H1 (cell line): Measurements from ENCODE around the gene CNDP2. TPM values are rescaled to one million over a fixed set of nuclear protein-coding genes. Genes with fewer than 3 reads are reported as not detected.

Experiments used
- CTCF ChIA-PET: fragments of 300-600 bp; sonication (Branson Sonifier 250); formaldehyde crosslinking; loops from one replicate; lab custom pipeline; 2021; ENCODE audit not compliant: partially characterized antibody; lab: Charles Lee
- POLR2A ChIA-PET: fragments of 300-600 bp; sonication (Branson Sonifier 250); formaldehyde crosslinking; loops from one replicate; lab custom pipeline; 2021; ENCODE audit warnings: inconsistent platforms; ENCODE audit not compliant: partially characterized antibody; lab: Charles Lee
- DNase-seq, 2 experiments: peaks; one replicate each; pipeline versions ENCODE4 v3.0.0 to v3.0.0-alpha.2; 2010 to 2022; ENCODE audit warnings: low spot score in 2 of 2, low read depth in 1 of 2, mixed read lengths in 1 of 2
- FAIRE-seq: peaks from 2 replicates; lab custom pipeline; 2011; peaks lifted over from hg19 to GRCh38; lab: Jason Lieb, UNC
- H2AFZ ChIP-seq: 2 replicates; pipeline ENCODE4 v1.8.1; 2012; ENCODE audit warnings: low read length, inconsistent platforms
- H2AK5ac ChIP-seq: 2 replicates; pipeline ENCODE4 v1.6.1; 2013; ENCODE audit warnings: low read depth, low read length
- H2BK120ac ChIP-seq: replicated peaks from 2 replicates; pipeline ENCODE3; 2013; ENCODE audit warnings: low read depth, low read length, inconsistent platforms
- H2BK12ac ChIP-seq: 2 replicates; pipeline ENCODE4 v1.6.1; 2013; ENCODE audit warnings: low read depth, low read length
- H2BK15ac ChIP-seq: 2 replicates; pipeline ENCODE4 v1.6.1; 2013; ENCODE audit warnings: low read length
- H2BK20ac ChIP-seq: 2 replicates; pipeline ENCODE4 v1.6.1; 2013; ENCODE audit warnings: low read length
- H2BK5ac ChIP-seq: 2 replicates; pipeline ENCODE4 v1.6.1; 2013; ENCODE audit warnings: low read depth, low read length
- H3K14ac ChIP-seq: 2 replicates; pipeline ENCODE4 v1.6.1; 2013; ENCODE audit warnings: inconsistent platforms; ENCODE audit not compliant: insufficient read length
- H3K18ac ChIP-seq: 2 replicates; pipeline ENCODE4 v1.6.1; 2013; ENCODE audit warnings: low read length; ENCODE audit errors: extremely low read depth
- H3K23ac ChIP-seq: 2 replicates; pipeline ENCODE4 v1.6.1; 2013; ENCODE audit warnings: inconsistent platforms; ENCODE audit not compliant: insufficient read length
- H3K23me2 ChIP-seq: 2 replicates; pipeline ENCODE4 v1.6.1; 2013; ENCODE audit warnings: low read depth, low read length
- H3K27ac ChIP-seq: 2 replicates; pipeline ENCODE4 v1.6.1; 2011; ENCODE audit warnings: low read depth, low read length, inconsistent platforms
- H3K27me3 ChIP-seq, 4 experiments: replicated peaks in 1 of 4; 1 replicate in 1 of 4; 2 replicates in 3 of 4; pipeline versions ENCODE4 v1.6.1 to v1.8.1; 2011 to 2013; ENCODE audit warnings: low read length in 3 of 4, mild to moderate bottlenecking in 3 of 4, inconsistent platforms in 2 of 4, mixed read lengths in 2 of 4, moderate library complexity in 1 of 4; ENCODE audit not compliant: control insufficient read depth in 3 of 4, insufficient read depth in 3 of 4; ENCODE audit errors: extremely low read depth in 1 of 4
- H3K36me3 ChIP-seq, 4 experiments: 2 replicates each; pipeline versions ENCODE4 v1.6.1 to v1.8.1; 2011 to 2013; ENCODE audit warnings: mild to moderate bottlenecking in 4 of 4, low read length in 3 of 4, moderate library complexity in 2 of 4, control low read depth in 1 of 4, inconsistent platforms in 1 of 4; ENCODE audit not compliant: insufficient read depth in 4 of 4, control insufficient read depth in 2 of 4
- H3K4ac ChIP-seq: replicated peaks from 2 replicates; pipeline ENCODE3; 2013; ENCODE audit warnings: low read length, low read depth, mixed read lengths, inconsistent platforms; ENCODE audit not compliant: insufficient read length
- H3K4me1 ChIP-seq, 4 experiments: replicated peaks in 1 of 4; 1 replicate in 1 of 4; 2 replicates in 3 of 4; pipeline versions ENCODE4 v1.6.1 to v1.8.1; 2011 to 2013; ENCODE audit warnings: low read length in 3 of 4, inconsistent platforms in 2 of 4, mixed read lengths in 1 of 4; ENCODE audit not compliant: insufficient read depth in 4 of 4, control insufficient read depth in 3 of 4
- H3K4me2 ChIP-seq, 2 experiments: 2 replicates each; pipeline versions ENCODE4 v1.6.1 to v1.8.1; 2011 to 2013; ENCODE audit warnings: low read depth in 2 of 2, low read length in 2 of 2, control low read depth in 1 of 2, inconsistent platforms in 1 of 2, mild to moderate bottlenecking in 1 of 2; ENCODE audit not compliant: insufficient read depth in 1 of 2
- H3K4me3 ChIP-seq, 4 experiments: fragments of 200-600, 300-600 bp in 1 of 4; sonication (generic), shearing (Covaris generic), sonication (Bioruptor Twin) in 1 of 4; 2 replicates each; pipeline versions ENCODE4 v1.5.1 to v1.8.1; 2011 to 2016; ENCODE audit warnings: low read length in 4 of 4, low read depth in 3 of 4, control low read depth in 2 of 4, inconsistent platforms in 2 of 4, mild to moderate bottlenecking in 2 of 4, mixed read lengths in 1 of 4, moderate library complexity in 1 of 4; ENCODE audit not compliant: insufficient read depth in 2 of 4; ENCODE audit errors: extremely low read depth in 1 of 4
- H3K56ac ChIP-seq: replicated peaks from 2 replicates; pipeline ENCODE3; 2013; ENCODE audit warnings: low read depth, mild to moderate bottlenecking, mixed read lengths, low read length, inconsistent platforms; ENCODE audit not compliant: insufficient read length
- H3K79me1 ChIP-seq: 2 replicates; pipeline ENCODE4 v1.6.1; 2013; ENCODE audit warnings: low read depth, low read length, control low read depth
- H3K79me2 ChIP-seq, 2 experiments: 2 replicates each; pipeline versions ENCODE4 v1.6.1 to v1.8.1; 2012 to 2013; ENCODE audit warnings: low read length in 2 of 2, mild to moderate bottlenecking in 2 of 2, inconsistent platforms in 1 of 2; ENCODE audit not compliant: insufficient read depth in 2 of 2, control insufficient read depth in 1 of 2
- H3K9ac ChIP-seq, 4 experiments: replicated peaks in 1 of 4; 1 replicate in 1 of 4; 2 replicates in 3 of 4; pipeline versions ENCODE4 v1.6.1 to v1.8.1; 2011 to 2013; ENCODE audit warnings: low read depth in 3 of 4, low read length in 3 of 4, control low read depth in 2 of 4, mild to moderate bottlenecking in 2 of 4, moderate library complexity in 2 of 4, inconsistent platforms in 1 of 4; ENCODE audit errors: extremely low read depth in 1 of 4
- H3K9me3 ChIP-seq, 2 experiments: 2 replicates each; pipeline versions ENCODE4 v1.6.1 to v1.8.1; 2012 to 2013; ENCODE audit warnings: mild to moderate bottlenecking in 2 of 2, moderate library complexity in 2 of 2, control low read depth in 1 of 2, inconsistent platforms in 1 of 2, low read depth in 1 of 2, low read length in 1 of 2, mixed read lengths in 1 of 2; ENCODE audit not compliant: insufficient read depth in 2 of 2
- H4K20me1 ChIP-seq, 2 experiments: replicated peaks in 1 of 2; 2 replicates each; pipeline versions ENCODE3 to v1.8.1; 2011 to 2013; ENCODE audit warnings: inconsistent platforms in 2 of 2, low read length in 2 of 2, mild to moderate bottlenecking in 1 of 2; ENCODE audit not compliant: insufficient read depth in 2 of 2, control insufficient read depth in 1 of 2
- H4K5ac ChIP-seq: 2 replicates; pipeline ENCODE4 v1.6.1; 2013; ENCODE audit warnings: low read length, low read depth, mixed read lengths, inconsistent platforms; ENCODE audit not compliant: insufficient read length
- H4K8ac ChIP-seq: 2 replicates; pipeline ENCODE4 v1.8.0; 2013; ENCODE audit warnings: mild to moderate bottlenecking, moderate library complexity, low read length, inconsistent platforms; ENCODE audit not compliant: insufficient read depth; ENCODE audit errors: extremely low read depth
- H4K91ac ChIP-seq: replicated peaks from 2 replicates; pipeline ENCODE3; 2013; ENCODE audit warnings: low read length, mixed read lengths, inconsistent platforms; ENCODE audit not compliant: insufficient read length
- MAX ChIP-seq: IDR thresholded peaks from 2 replicates; pipeline ENCODE4 v1.6.1; 2012; ENCODE audit warnings: inconsistent platforms
- SIRT6 ChIP-seq: IDR thresholded peaks from one replicate; pipeline ENCODE4 v1.7.1; 2012; ENCODE audit warnings: low read length, inconsistent platforms
- ZNF274 ChIP-seq: IDR thresholded peaks from 2 replicates; pipeline ENCODE4 v1.7.0; 2012; ENCODE audit warnings: low read length, borderline replicate concordance; ENCODE audit errors: extremely low read depth
- WGBS, 2 experiments: shearing (Covaris generic) in 1 of 2; methylation state at CpG; one replicate each; pipeline versions ENCODE4 v1.1.6 to v1.1.7; 2013 to 2015; ENCODE audit warnings: low lambda C conversion rate in 2 of 2, mixed read lengths in 2 of 2, inconsistent platforms in 1 of 2, low coverage in 1 of 2, missing lambda C conversion rate in 1 of 2; ENCODE audit not compliant: insufficient replicate concordance in 2 of 2, insufficient coverage in 1 of 2, insufficient read length in 1 of 2; ENCODE audit errors: extremely low coverage in 1 of 2, missing lambda C conversion rate in 1 of 2; 5-methylcytosine and 5-hydroxymethylcytosine counted together
- polyA plus RNA-seq, 7 experiments: library from polyadenylated mRNA; depleted of rRNA in 3 of 7; stranded (reverse) in 5 of 7; unstranded in 2 of 7; fragments of >200 nt in 5 of 7; fragments of 200-250 nt in 2 of 7; gene quantifications; 1 replicate in 5 of 7; 2 replicates in 1 of 7; 4 replicates in 1 of 7; pipeline versions ENCODE4 v1.2.1 to v1.2.3, GENCODE V29; 2011 to 2013; ENCODE audit warnings: missing spikeins in 2 of 7, mixed read lengths in 2 of 7
- total RNA-seq: library from RNA; stranded (reverse); fragmentation: NEBNext Ultra II Directional; extraction: Animal tissue kit (Norgen Biotek cat#: 25700); gene quantifications from 2 replicates; pipeline ENCODE4 v1.2.1, GENCODE V29; 2021

CNDP2 gene
- total and polyA plus RNA-seq, 2 of the 8 experiments (the other 6 are each of a cell fraction or from before 2014, with no cell fraction given): 71.8 to 243 TPM

DNA sequence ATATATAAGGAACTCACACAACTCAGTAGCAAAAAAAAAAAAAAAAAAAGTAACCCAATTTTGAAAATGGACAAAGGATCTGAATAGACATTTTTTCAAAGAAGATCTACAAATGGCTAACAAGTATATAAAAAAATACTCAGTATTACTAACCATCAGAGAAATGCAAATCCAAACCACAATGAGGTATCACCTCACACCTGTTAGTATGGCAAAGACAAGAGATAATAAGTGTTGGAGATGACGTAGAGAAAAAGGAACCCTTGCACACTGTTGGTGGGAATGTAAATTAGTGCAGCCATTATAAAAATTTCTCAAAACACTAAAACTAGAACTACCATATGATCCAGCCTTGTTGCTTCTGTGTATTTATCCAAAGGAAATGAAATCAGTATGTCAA lies 32.3 kb downstream of the CNDP2 start:
- POLR2A ChIA-PET: no interaction called here
- no peaks in the 10 kb centered on the region for H3K23me2 ChIP-seq
- H3K14ac ChIP-seq: no peak overlapping the region
- TF ChIP-seq MAX (no peak), SIRT6 (no peak), ZNF274 (no peak)

More for the DNA sequence above, 32.3 kb downstream of the CNDP2 start:
- Histone ChIP-seq H3K27me3 (no peaks in the 10 kb centered on the region), H2BK120ac (no peak overlapping the region), H3K79me2 (no peaks in the 10 kb centered on the region), H3K4me2 (no peak overlapping the region), H2BK15ac (no peak overlapping the region), H3K4me1 (no peaks in the 10 kb centered on the region), H2AFZ (no peak overlapping the region), H4K91ac (no peak overlapping the region), H3K27ac (no peak overlapping the region), H3K4me3 (no peak overlapping the region), H3K9ac (no peak overlapping the region), H3K36me3 (no peaks in the 10 kb centered on the region), H3K56ac (no peak overlapping the region), H3K9me3 (no peaks in the 10 kb centered on the region), H2BK5ac (no peak overlapping the region), H4K8ac (no peak overlapping the region), H3K79me1 (no peaks in the 10 kb centered on the region), H3K4ac (no peak overlapping the region), H4K20me1 (no peaks in the 10 kb centered on the region), H3K18ac (no peak overlapping the region), H2BK20ac (no peak overlapping the region), H2AK5ac (no peak overlapping the region), H2BK12ac (no peak overlapping the region), H3K23ac (no peak overlapping the region), H4K5ac (no peak overlapping the region)
- 94% methylated on average over 1 of the region's 1 CpG; no CpG with 5 or more reads in 1 of the 2 experiments for WGBS, 2 experiments
- DNase-seq: no peak
- CTCF ChIA-PET: no interaction called here
- FAIRE-seq: no peak
